NT2/D1 (cell line): ENCODE data around the gene UBXN6.

Experiments used
- DNase-seq: peaks from one replicate; pipeline ENCODE4 v3.0.0-alpha.2; 2011; ENCODE audit warnings: low read depth, low spot score
- H3K27me3 ChIP-seq: 2 replicates; pipeline ENCODE4 v1.6.0; 2011; ENCODE audit warnings: mild to moderate bottlenecking; ENCODE audit not compliant: insufficient read length, insufficient read depth
- H3K36me3 ChIP-seq: 2 replicates; pipeline ENCODE4 v1.6.1; 2011; ENCODE audit warnings: mild to moderate bottlenecking, low read length, mixed read lengths; ENCODE audit not compliant: insufficient read depth, insufficient read length
- H3K4me1 ChIP-seq: 2 replicates; pipeline ENCODE4 v1.5.1; 2011; ENCODE audit not compliant: insufficient read depth, insufficient read length
- H3K4me3 ChIP-seq: 2 replicates; pipeline ENCODE4 v1.5.1; 2011; ENCODE audit warnings: low read depth; ENCODE audit not compliant: insufficient read length
- H3K9ac ChIP-seq: 2 replicates; pipeline ENCODE4 v1.6.0; 2011; ENCODE audit warnings: low read depth; ENCODE audit not compliant: insufficient read length
- H3K9me3 ChIP-seq: 2 replicates; pipeline ENCODE4 v1.5.1; 2011; ENCODE audit warnings: mild to moderate bottlenecking, low read length; ENCODE audit not compliant: insufficient read depth
- SUZ12 ChIP-seq: IDR thresholded peaks from 2 replicates; pipeline ENCODE4 v1.6.1; 2011; ENCODE audit not compliant: insufficient read length, insufficient read depth; ENCODE audit errors: extremely low read depth
- YY1 ChIP-seq: IDR thresholded peaks from 2 replicates; pipeline ENCODE4 v1.6.1; 2011; ENCODE audit not compliant: insufficient read length, insufficient read depth
- ZNF274 ChIP-seq: IDR thresholded peaks from 2 replicates; pipeline ENCODE4 v1.6.1; 2011; ENCODE audit warnings: mild to moderate bottlenecking, low read depth, low read length

Gene UBXN6

GRCh38 chr19:4453232-4454179 is 4.1 kb downstream of the UBXN6 start:
- Histone ChIP-seq H3K9ac (peak overlapping the region; percentile 36), H3K4me3 (no peak overlapping the region), H3K27me3 (no peaks in the 10 kb centered on the region), H3K36me3 (peaks cover 46% of the 10 kb centered on the region), H3K4me1 (peaks cover 24% of the 10 kb centered on the region), H3K9me3 (no peaks in the 10 kb centered on the region)
- no peak for DNase-seq
- TF ChIP-seq SUZ12 (no peak), YY1 (no peak), ZNF274 (no peak)

GRCh38 chr19:4452230-4452990 is 5.2 kb downstream of the UBXN6 start:
- TF ChIP-seq SUZ12 (no peak), YY1 (no peak), ZNF274 (no peak)

GRCh38 chr19:4449639-4450028 is 8.0 kb downstream of the UBXN6 start:
- no peak for DNase-seq
- H3K9ac ChIP-seq, result no peak overlapping the region
- TF ChIP-seq SUZ12, result no peak
- TF ChIP-seq YY1, result no peak
- no peak for TF ChIP-seq ZNF274
- peaks cover 26% of the 10 kb centered on the region for H3K4me1 ChIP-seq
- no peaks in the 10 kb centered on the region for H3K27me3 ChIP-seq
- peaks cover 84% of the 10 kb centered on the region for H3K36me3 ChIP-seq
- H3K9me3 ChIP-seq, result no peaks in the 10 kb centered on the region
- H3K4me3 ChIP-seq, result no peak overlapping the region

More at GRCh38 chr19:4452230-4452990, 5.2 kb downstream of the UBXN6 start:
- Histone ChIP-seq H3K27me3 (no peaks in the 10 kb centered on the region), H3K4me3 (no peak overlapping the region), H3K9ac (peak overlapping the region; percentile 26), H3K36me3 (peaks cover 57% of the 10 kb centered on the region), H3K9me3 (no peaks in the 10 kb centered on the region), H3K4me1 (peaks cover 30% of the 10 kb centered on the region)
- no peak for DNase-seq

GRCh38 chr19:4449022-4449638 is 8.5 kb downstream of the UBXN6 start:
- H3K36me3 ChIP-seq, result peaks cover 86% of the 10 kb centered on the region
- H3K9me3 ChIP-seq, result no peaks in the 10 kb centered on the region
- H3K27me3 ChIP-seq, result no peaks in the 10 kb centered on the region
- H3K4me1 ChIP-seq, result peaks cover 27% of the 10 kb centered on the region
- DNase-seq, result no peak
- TF ChIP-seq YY1 (no peak), SUZ12 (no peak), ZNF274 (no peak)
- no peak overlapping the region for H3K4me3 ChIP-seq
- no peak overlapping the region for H3K9ac ChIP-seq

- no peak for DNase-seq
- Histone ChIP-seq H3K9me3 (no peaks in the 10 kb centered on the region), H3K4me1 (peaks cover 25% of the 10 kb centered on the region), H3K9ac (no peak overlapping the region), H3K36me3 (peaks cover 87% of the 10 kb centered on the region), H3K27me3 (no peaks in the 10 kb centered on the region), H3K4me3 (no peak overlapping the region)
- TF ChIP-seq YY1 (no peak), ZNF274 (no peak), SUZ12 (no peak)
Observed at GRCh38 chr19:4448147-4448985, 9.2 kb downstream of the UBXN6 start.

GRCh38 chr19:4447327-4448146 is 10.1 kb downstream of the UBXN6 start:
- peaks cover 87% of the 10 kb centered on the region for H3K36me3 ChIP-seq
- H3K27me3 ChIP-seq, result no peaks in the 10 kb centered on the region
- no peak overlapping the region for H3K4me3 ChIP-seq
- no peaks in the 10 kb centered on the region for H3K9me3 ChIP-seq
- H3K4me1 ChIP-seq, result peaks cover 23% of the 10 kb centered on the region
- TF ChIP-seq ZNF274 (no peak), YY1 (no peak), SUZ12 (no peak)
- DNase-seq, result no peak
- H3K9ac ChIP-seq, result no peak overlapping the region
